Rectal smooth muscle tissue (tissue), 1 donor: ENCODE measurements around the gene TSC22D1.

Experiments
- H3K27ac ChIP-seq: one replicate; pipeline ENCODE4 v1.7.0; 2013; ENCODE audit warnings: low read depth, low read length, inconsistent platforms
- H3K27me3 ChIP-seq: one replicate; pipeline ENCODE4 v1.7.0; 2013; ENCODE audit warnings: low read length; ENCODE audit not compliant: control insufficient read depth, insufficient read depth
- H3K36me3 ChIP-seq: one replicate; pipeline ENCODE4 v1.7.0; 2013; ENCODE audit warnings: low read length; ENCODE audit not compliant: control insufficient read depth, insufficient read depth
- H3K4me1 ChIP-seq: one replicate; pipeline ENCODE4 v1.7.0; 2013; ENCODE audit warnings: low read length; ENCODE audit not compliant: control insufficient read depth, insufficient read depth
- H3K4me3 ChIP-seq: one replicate; pipeline ENCODE4 v1.7.0; 2013; ENCODE audit warnings: low read length
- H3K9ac ChIP-seq: one replicate; pipeline ENCODE4 v1.7.0; 2013; ENCODE audit warnings: low read length

Gene TSC22D1

DNA sequence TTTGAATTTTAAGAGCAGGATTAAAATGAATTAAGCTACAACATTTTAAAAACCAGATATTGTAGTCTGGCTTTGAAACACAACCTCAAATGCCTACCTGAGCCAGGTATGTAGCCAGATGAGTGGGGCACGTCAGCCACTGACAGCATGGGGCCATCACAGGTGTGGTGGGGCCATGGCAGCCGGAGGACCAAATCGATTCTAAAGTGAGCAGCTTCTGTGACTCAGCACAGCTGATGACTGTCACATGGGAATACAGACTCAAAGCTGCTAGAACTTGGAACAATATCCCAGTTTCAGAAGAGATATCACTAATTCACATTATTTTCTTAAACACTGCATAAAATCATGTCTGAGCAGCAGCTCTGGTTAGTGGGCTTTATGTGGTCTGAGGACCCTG is 149.7 kb downstream of the TSC22D1 start:
- no peaks in the 10 kb centered on the region for H3K27me3 ChIP-seq
- no peak overlapping the region for H3K4me3 ChIP-seq

DNA sequence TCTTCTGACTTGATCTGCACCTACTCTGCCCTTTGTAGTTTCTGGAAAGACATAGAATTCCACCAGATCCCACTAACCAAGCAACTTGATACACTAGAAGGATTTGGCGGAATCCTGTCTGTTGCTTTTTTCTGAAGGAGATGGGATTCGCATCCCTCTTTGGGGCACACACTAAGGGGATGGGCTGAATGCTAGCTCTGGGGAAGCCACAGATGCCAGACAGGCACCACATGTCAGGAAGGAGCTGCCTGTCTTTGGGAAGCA is 150.4 kb downstream of the TSC22D1 start:
- H3K27me3 ChIP-seq: no peaks in the 10 kb centered on the region
- H3K36me3 ChIP-seq: no peaks in the 10 kb centered on the region
- no peak overlapping the region for H3K27ac ChIP-seq
- no peak overlapping the region for H3K9ac ChIP-seq
- H3K4me3 ChIP-seq: no peak overlapping the region
- H3K4me1 ChIP-seq: no peaks in the 10 kb centered on the region

More for the DNA sequence above, 149.7 kb downstream of the TSC22D1 start:
- no peaks in the 10 kb centered on the region for H3K4me1 ChIP-seq
- no peak overlapping the region for H3K9ac ChIP-seq
- no peaks in the 10 kb centered on the region for H3K36me3 ChIP-seq
- no peak overlapping the region for H3K27ac ChIP-seq

DNA sequence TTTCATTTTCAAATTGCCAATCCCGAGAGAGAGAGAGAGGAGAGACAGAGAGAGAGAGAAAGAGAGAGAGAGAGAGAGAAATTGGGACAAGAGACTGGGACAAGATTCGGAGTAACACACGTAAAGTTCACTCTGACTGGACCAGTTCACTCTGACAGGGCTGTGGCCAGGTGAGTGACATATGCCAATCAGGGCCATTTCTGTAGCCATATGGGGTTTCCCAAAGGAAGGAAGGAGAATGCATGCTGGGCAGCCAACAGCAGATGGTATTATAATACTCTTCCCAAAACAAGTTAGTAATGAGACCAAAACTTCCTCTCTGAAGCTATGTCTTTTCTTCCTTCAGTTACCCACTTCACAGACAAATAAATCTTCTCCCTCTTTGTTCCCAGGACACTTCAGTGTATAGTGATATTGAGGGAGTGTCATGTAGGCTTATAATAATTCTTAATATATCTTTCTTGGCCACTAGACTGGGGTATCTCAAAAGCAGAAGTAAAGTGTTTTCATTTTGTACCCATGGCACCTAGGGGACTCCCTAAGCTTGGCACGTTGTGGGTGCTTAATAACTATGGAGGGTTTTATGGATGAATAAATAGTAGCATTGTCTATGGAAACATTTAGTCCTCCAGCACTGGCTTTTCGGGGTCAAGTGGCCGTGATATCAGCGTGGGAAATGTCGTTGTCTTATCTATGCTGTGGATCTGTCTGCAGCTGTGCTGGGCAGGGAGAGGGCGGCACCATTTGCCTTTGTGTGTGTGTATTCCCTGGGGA is 150.9 kb downstream of the TSC22D1 start:
- Histone ChIP-seq H3K27ac (no peak overlapping the region), H3K36me3 (no peaks in the 10 kb centered on the region), H3K9ac (no peak overlapping the region), H3K27me3 (no peaks in the 10 kb centered on the region), H3K4me1 (no peaks in the 10 kb centered on the region), H3K4me3 (no peak overlapping the region)

DNA sequence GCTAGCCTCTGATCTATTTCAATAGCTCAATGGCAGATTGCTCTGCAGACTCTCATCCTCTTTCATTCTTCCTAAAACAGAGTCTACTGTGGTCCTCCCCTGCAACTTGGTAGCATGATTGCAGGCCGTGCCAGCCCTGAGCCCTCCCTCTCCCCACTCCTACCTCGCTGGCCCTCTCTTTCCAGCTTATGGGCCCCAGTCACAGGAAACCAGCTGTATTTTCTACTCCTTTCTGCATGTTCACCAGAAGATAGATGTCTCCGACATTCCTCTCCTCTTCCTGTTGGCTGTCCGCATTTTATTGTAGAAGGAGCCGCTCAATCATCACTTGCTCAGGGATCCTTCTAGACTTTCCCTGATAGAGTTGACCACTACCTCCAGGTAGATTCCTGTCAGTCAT is 152.3 kb downstream of the TSC22D1 start:
- Histone ChIP-seq H3K9ac (no peak overlapping the region), H3K4me1 (no peaks in the 10 kb centered on the region), H3K27ac (no peak overlapping the region), H3K36me3 (no peaks in the 10 kb centered on the region), H3K27me3 (no peaks in the 10 kb centered on the region), H3K4me3 (no peak overlapping the region)

DNA sequence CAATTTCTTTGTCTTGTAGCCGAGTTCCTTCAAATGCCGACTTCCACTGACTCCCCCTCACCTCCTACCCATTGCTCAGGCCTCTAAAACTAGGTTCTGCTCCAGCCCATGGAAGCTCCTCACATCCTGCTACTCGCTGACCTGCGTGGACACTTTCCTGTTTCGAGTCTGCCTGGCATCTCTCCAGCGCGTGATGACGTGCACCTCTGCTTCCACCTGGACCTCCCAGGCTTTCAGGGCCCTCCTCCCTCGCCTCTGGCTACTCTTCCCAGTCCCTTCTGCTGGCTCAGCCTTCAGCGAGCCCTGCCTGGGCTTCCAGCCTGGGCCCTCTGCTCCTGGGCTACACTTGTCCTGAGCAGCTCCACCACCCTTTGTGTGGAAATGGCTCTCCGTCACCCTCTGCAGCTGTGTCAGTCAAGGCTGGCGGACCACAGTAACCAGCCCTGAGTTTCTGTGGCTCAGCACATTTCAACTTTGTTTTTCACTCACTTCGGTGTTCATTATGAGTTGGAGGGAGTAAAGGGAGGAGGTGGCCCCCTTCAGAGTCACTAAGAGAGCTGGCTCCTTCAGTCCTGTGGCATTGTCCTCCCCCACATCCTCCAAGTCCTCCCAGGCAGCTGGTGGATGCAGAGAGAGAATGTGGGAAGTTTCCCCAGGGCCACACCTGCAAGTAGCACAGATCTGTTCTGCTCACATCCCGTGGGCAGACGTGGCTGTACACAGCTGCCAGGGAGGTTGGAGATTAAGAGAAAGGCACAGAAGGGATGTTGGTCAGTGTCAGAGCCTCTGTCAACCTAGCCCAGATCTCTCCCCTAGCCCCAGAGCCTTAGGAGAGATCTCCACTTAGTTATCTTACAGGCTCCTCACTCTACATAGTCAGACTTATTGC is 153.1 kb downstream of the TSC22D1 start:
- no peaks in the 10 kb centered on the region for H3K36me3 ChIP-seq
- no peak overlapping the region for H3K4me3 ChIP-seq
- no peaks in the 10 kb centered on the region for H3K4me1 ChIP-seq
- no peaks in the 10 kb centered on the region for H3K27me3 ChIP-seq
- no peak overlapping the region for H3K27ac ChIP-seq
- no peak overlapping the region for H3K9ac ChIP-seq

DNA sequence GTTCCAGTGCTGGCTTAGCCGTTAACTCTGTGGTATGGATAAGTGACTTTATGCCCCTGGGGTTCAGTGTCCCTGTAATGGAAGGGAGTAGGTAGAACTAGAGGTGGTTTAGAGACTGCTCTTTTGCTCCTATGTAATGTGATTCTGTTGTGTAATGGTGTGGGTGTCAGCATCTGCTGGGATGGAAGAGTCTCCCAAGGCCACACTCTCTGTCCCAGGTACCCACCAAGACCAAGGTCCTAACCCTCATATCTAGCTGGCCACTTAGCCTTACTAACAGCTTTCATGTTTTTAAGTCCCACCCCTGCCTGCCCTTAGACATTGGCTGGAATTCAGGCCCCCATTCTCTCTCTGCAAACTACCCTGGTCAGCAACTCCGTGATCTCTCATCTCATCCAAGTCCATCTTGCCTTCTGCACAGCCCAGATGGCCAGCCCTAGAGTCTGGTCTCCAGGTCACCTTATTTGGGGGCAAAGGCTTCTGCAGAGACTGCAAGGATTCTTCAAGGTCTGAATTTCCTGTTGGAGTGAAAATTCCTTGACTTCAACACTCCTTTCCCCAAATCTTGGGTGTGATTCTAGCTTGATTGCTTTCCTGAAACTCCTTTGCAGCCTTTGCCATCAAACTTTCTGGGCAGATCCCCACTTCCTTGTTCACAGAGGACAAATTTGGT is 154.1 kb downstream of the TSC22D1 start:
- no peaks in the 10 kb centered on the region for H3K36me3 ChIP-seq

DNA sequence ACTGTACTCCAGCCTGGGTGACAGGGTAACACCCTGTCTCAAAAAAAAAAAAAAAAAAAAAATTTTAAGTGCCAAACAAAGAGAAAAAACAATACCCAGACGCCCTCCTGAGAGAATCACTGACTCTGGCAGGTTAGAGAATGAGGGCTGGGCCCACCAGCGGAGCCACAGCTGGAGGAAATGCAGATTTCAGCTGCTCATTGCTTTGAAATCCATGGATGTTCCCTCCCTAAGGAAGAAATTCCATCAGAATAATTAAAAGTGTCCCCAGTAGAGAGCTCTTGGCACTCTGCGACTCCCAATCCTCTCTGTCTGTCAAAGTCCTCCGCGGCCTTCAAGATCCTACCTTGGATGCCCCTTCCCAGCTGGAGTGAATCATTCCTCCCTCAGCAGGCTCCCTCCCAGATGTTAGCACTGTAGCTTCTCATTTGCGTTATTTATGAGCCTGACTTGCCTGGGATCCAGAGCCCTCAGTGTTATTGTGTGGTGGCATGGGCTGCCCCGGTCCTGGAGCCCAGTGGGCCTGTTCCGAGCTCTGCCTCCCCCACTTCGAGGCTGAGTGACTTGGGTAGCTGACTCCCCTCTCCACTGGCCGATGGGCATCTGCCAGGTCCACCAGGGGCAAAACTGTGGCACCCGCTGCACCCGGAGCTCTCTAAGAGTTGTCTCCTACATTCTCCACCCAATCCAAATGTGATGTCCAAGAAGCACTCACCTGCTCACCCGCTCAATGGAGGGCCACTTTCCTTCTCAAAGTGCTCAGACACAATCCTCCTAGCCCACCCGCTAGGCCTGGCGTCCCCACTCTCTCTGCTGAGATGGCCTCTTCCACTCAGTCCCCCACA is 155.5 kb downstream of the TSC22D1 start:
- Histone ChIP-seq H3K4me1 (no peaks in the 10 kb centered on the region), H3K9ac (no peak overlapping the region), H3K36me3 (no peaks in the 10 kb centered on the region), H3K27ac (no peak overlapping the region), H3K27me3 (no peaks in the 10 kb centered on the region), H3K4me3 (no peak overlapping the region)

More for the DNA sequence above, 154.1 kb downstream of the TSC22D1 start:
- no peak overlapping the region for H3K4me3 ChIP-seq
- H3K9ac ChIP-seq: no peak overlapping the region
- no peaks in the 10 kb centered on the region for H3K27me3 ChIP-seq
- no peaks in the 10 kb centered on the region for H3K4me1 ChIP-seq
- H3K27ac ChIP-seq: no peak overlapping the region

DNA sequence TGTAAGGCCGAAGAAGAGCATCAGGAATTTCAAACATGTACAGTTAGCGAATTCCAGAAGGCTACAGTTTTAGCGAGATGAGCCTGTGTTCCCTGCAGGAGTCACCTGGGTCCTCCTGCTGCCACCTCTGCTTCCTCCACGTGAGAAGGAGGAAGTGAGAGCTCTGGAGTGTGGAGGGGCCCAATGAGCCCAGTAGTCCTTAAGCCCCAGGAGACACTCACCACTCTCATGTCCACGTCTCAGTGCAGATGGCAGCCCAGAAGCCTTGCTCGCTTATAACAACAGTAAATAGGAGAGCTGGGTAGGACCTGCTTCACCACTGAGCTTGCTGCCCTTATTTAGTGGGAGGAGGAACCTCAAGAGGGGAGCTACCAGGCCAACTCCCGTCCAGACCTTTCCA is 158.3 kb downstream of the TSC22D1 start:
- no peaks in the 10 kb centered on the region for H3K4me1 ChIP-seq
- no peak overlapping the region for H3K9ac ChIP-seq
- H3K36me3 ChIP-seq: no peaks in the 10 kb centered on the region
- no peak overlapping the region for H3K27ac ChIP-seq
- H3K4me3 ChIP-seq: no peak overlapping the region
- H3K27me3 ChIP-seq: no peaks in the 10 kb centered on the region

DNA sequence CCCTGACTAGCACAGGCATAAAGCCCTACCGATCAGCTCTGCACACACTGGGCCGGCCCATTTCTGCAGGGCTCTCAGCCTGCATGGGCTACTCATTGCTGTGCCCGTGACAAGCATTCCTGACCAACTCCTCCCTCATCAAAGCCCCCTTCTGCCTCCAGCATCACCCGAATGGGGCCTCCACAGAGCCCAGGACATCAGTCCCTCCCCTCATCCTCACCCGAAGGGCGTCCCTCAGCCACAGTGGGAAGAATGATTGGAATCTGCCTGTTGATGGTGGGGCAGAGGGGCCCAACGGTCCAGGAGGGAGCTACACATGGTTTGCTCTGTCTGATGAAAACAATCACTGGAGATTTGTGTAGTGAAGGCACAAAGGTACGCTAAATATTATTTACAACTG is 158.7 kb downstream of the TSC22D1 start:
- Histone ChIP-seq H3K4me1 (no peaks in the 10 kb centered on the region), H3K9ac (no peak overlapping the region), H3K27me3 (no peaks in the 10 kb centered on the region), H3K27ac (no peak overlapping the region), H3K36me3 (no peaks in the 10 kb centered on the region), H3K4me3 (no peak overlapping the region)

DNA sequence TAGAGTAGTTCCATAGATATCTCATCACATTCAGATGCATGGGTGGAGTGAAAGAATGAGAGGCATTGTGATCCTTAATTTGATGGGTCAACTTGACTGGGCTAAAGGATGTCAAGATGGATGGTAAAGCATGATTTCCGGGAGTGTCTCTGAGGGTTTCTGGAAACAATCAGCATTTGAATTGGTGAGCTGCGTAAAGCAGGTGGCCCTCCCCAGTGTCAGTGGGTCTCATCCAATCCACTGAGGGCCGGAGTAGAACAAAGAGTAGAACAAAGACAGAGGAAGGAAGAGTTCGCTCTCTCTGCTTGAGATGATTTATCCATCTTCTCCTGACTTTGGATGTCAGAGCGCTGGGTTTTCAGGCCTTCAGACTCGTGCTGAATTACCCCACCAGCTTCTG is 159.4 kb downstream of the TSC22D1 start:
- no peaks in the 10 kb centered on the region for H3K36me3 ChIP-seq
- H3K27me3 ChIP-seq: no peaks in the 10 kb centered on the region
- no peak overlapping the region for H3K27ac ChIP-seq
- H3K4me3 ChIP-seq: no peak overlapping the region
- H3K4me1 ChIP-seq: no peaks in the 10 kb centered on the region
- no peak overlapping the region for H3K9ac ChIP-seq

DNA sequence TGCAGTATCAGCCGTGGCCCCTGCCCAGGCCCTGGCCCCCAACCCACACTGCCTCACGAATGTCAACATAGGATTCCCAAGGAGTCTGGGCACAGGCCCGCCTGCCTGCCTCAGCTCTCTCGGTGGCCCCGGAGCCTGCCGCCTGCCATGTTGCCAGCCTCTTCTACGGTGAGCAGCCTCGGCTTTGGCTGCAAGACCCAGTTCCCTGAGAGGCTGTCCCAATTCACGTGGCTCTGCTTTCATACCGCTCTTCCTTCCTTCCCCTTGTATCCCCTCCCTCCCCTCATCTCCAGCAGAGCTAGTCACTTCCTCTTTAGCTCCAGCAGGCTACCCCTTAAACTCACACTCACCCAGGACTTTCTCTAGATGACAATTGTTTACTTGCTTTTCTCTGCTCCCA is 159.8 kb downstream of the TSC22D1 start:
- Histone ChIP-seq H3K4me1 (no peaks in the 10 kb centered on the region), H3K9ac (no peak overlapping the region), H3K4me3 (no peak overlapping the region), H3K36me3 (no peaks in the 10 kb centered on the region), H3K27me3 (no peaks in the 10 kb centered on the region), H3K27ac (no peak overlapping the region)

DNA sequence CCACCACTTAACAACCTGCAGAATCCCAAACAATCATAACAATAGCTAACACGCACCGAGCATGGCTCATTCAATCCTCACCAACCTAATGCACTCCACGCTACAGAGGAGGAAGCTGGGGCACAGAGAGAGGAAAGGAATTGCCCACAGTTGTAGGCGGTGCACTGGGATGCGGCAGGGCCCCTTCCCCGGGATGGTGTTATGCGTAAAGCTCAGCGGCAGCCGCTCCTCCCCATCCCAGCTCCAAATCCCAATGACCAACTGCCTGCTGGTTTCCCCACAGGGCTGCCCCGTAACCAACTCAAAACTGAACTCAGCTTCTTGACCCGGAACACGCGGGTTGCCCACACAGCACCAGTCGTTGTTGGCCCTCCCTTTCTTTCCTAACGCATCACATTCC is 160.3 kb downstream of the TSC22D1 start:
- H3K27me3 ChIP-seq: no peaks in the 10 kb centered on the region
- H3K9ac ChIP-seq: no peak overlapping the region
- no peak overlapping the region for H3K4me3 ChIP-seq
- H3K27ac ChIP-seq: no peak overlapping the region
- no peaks in the 10 kb centered on the region for H3K36me3 ChIP-seq
- H3K4me1 ChIP-seq: no peaks in the 10 kb centered on the region
